Left ventricle myocardium superior (tissue), 1 donor: ENCODE measurements around the gene UBA6. TPM values are rescaled to one million over a fixed set of nuclear protein-coding genes. Genes with fewer than 3 reads are reported as not detected.

Experiments used
- total RNA-seq: library from RNA; stranded (reverse); fragmentation: NEBNext Ultra II Directional; extraction: Animal tissue kit (Norgen Biotek cat#: 25700); gene quantifications from one replicate; pipeline ENCODE4 v1.2.1, GENCODE V29; 2021
- donor health status: DM: no; HTN: yes; CAD: no; lungs with severe emphysema.

The UBA6 gene
- total RNA-seq, 1 donor from 2014 or later = 19.1 TPM

Other genes with a start within 250 kb of the UBA6 start
- gene CENPC, start 155.7 kb downstream of the UBA6 start, total RNA-seq = 9.6 TPM
- 0.22 TPM for gene STAP1, start 142.4 kb downstream of the UBA6 start, total RNA-seq
- gene GNRHR, start 53.2 kb upstream of the UBA6 start, total RNA-seq = not detected
- not detected for gene TMPRSS11D, start 182.8 kb upstream of the UBA6 start, total RNA-seq